ENCODE measurements around the gene PTPN6. TPM values are rescaled to one million over a fixed set of nuclear protein-coding genes. Genes with fewer than 3 reads are reported as not detected.

The PTPN6 gene
- total and polyA plus RNA-seq, 2 of the 13 experiments (the other 11 are each of a cell fraction or from before 2014, with no cell fraction given) = 10.5 to 10.6 TPM

GRCh38 chr12:6943722-6944380, 7.3 kb upstream of the PTPN6 start, which contains the start of the genes C12orf57 and RNU7-1 (continued):
- TF ChIP-seq ZNF142 (CRISPR knock-in tag; IDR thresholded peaks at IDR 0.05) (no peak), ZNF577 (CRISPR knock-in tag; IDR thresholded peaks at IDR 0.05; ENCODE audit: borderline replicate concordance, low read depth) (0 out of 2 replicates have a peak, but pooled peaks have one; percentile 51), RNF2 (conservative IDR thresholded peaks at IDR 0.05; ENCODE audit: low read depth) (no peak), ATF1 (CRISPR knock-in tag; IDR thresholded peaks at IDR 0.05) (peak; percentile 86), ZNF430 (CRISPR knock-in tag; IDR thresholded peaks at IDR 0.05) (peak; percentile 44; the same call in 1 of the 2 replicates), ZNF879 (CRISPR knock-in tag; IDR thresholded peaks at IDR 0.05) (no peak), PITX1 (CRISPR knock-in tag; IDR thresholded peaks at IDR 0.05) (no peak), ZNF567 (CRISPR knock-in tag; IDR thresholded peaks at IDR 0.05; ENCODE audit: borderline replicate concordance) (no peak), ZNF382 (CRISPR knock-in tag; IDR thresholded peaks at IDR 0.05; ENCODE audit: borderline replicate concordance) (no peak), KDM6A (CRISPR knock-in tag; IDR thresholded peaks at IDR 0.05; ENCODE audit: low read depth) (no peak; the same call in 1 of the 2 replicates), AHR (CRISPR knock-in tag; IDR thresholded peaks at IDR 0.05) (no peak), MBD4 (IDR thresholded peaks at IDR 0.05; ENCODE audit: borderline replicate concordance, low read length) (peak; percentile 62; the same call in 1 of the 2 replicates), REXO4 (CRISPR knock-in tag; IDR thresholded peaks at IDR 0.05; ENCODE audit: borderline replicate concordance) (no peak), NFKBIZ (CRISPR knock-in tag; IDR thresholded peaks at IDR 0.05) (peak; percentile 74), SATB2 (CRISPR knock-in tag; IDR thresholded peaks at IDR 0.05) (no peak), NR2F1 (CRISPR knock-in tag; IDR thresholded peaks at IDR 0.05) (peak in 1 of 2 experiments; percentile 66; a peak in 2 of 4 replicates), MLX (CRISPR knock-in tag; IDR thresholded peaks at IDR 0.05) (peak; percentile 66), JARID2 (CRISPR knock-in tag; IDR thresholded peaks at IDR 0.05; ENCODE audit: insufficient replicate concordance) (no peak), HMGXB3 (CRISPR knock-in tag; IDR thresholded peaks at IDR 0.05; ENCODE audit: borderline replicate concordance) (peak; percentile 87; the same call in 1 of the 2 replicates), ZNF12 (CRISPR knock-in tag; IDR thresholded peaks at IDR 0.05) (peak; percentile 71)
